ACC112 (cell line): ENCODE measurements around the gene PON3.
"Not testable (repeated sequence)": the region's sequence is repeated elsewhere in the genome, so short reads cannot be mapped to it uniquely, and the experiment has no call there.

Source experiments
- H2AFZ ChIP-seq: fragments of 200-600 bp; sonication (generic); one replicate; pipeline ENCODE4 v1.6.0; 2017; ENCODE audit warnings: antibody characterized with exemption, low read length; ENCODE audit not compliant: unreplicated experiment
- H3K27ac ChIP-seq: fragments of 200-600 bp; sonication (generic); 2 replicates; pipeline ENCODE4 v1.5.1; 2014; ENCODE audit warnings: low read depth, mild to moderate bottlenecking, antibody characterized with exemption, low read length, moderate library complexity
- H3K27me3 ChIP-seq: fragments of 200-600 bp; sonication (generic); 2 replicates; pipeline ENCODE4 v1.6.1; 2014; ENCODE audit warnings: mild to moderate bottlenecking, antibody characterized with exemption, low read length, moderate library complexity, mixed read lengths; ENCODE audit not compliant: insufficient read depth
- H3K36me3 ChIP-seq: fragments of 200-600 bp; sonication (generic); 2 replicates; pipeline ENCODE4 v1.6.1; 2016; ENCODE audit warnings: mild to moderate bottlenecking, antibody characterized with exemption, low read length, moderate library complexity, mixed read lengths; ENCODE audit not compliant: insufficient read depth
- H3K4me1 ChIP-seq: fragments of 200-600 bp; sonication (generic); one replicate; pipeline ENCODE4 v1.6.1; 2016; ENCODE audit warnings: low read length, mixed read lengths; ENCODE audit not compliant: insufficient read depth, unreplicated experiment, control insufficient read depth
- H3K4me3 ChIP-seq: fragments of 200-600 bp; sonication (generic); 2 replicates; pipeline ENCODE4 v1.5.1; 2014; ENCODE audit warnings: mild to moderate bottlenecking, low read depth, low read length
- H3K79me2 ChIP-seq: fragments of 200-600 bp; sonication (generic); one replicate; pipeline ENCODE4 v1.6.0; 2016; ENCODE audit warnings: low read length; ENCODE audit not compliant: control insufficient read depth, unreplicated experiment, insufficient read depth

Gene PON3

GRCh38 chr7:95389516-95389915 lies 6.7 kb downstream of the PON3 start:
- Histone ChIP-seq H3K79me2 (no peaks in the 10 kb centered on the region), H3K27me3 (no peaks in the 10 kb centered on the region), H2AFZ (no peak overlapping the region), H3K4me3 (no peak overlapping the region), H3K36me3 (no peaks in the 10 kb centered on the region), H3K27ac (no peak overlapping the region), H3K4me1 (no peaks in the 10 kb centered on the region)

GRCh38 chr7:95379457-95379856 lies 16.7 kb downstream of the PON3 start:
- H3K36me3 ChIP-seq, H3K79me2 ChIP-seq, H3K27ac ChIP-seq, H3K4me1 ChIP-seq, H3K4me3 ChIP-seq, H3K27me3 ChIP-seq, H2AFZ ChIP-seq: not testable (repeated sequence)

- Histone ChIP-seq H3K27me3 (0 out of 2 replicates have a peak, but pooled peaks cover 3% of the 10 kb centered on the region), H2AFZ (no peak overlapping the region)
Observed at GRCh38 chr7:95376632-95377400, 19.4 kb downstream of the PON3 start.

GRCh38 chr7:95375591-95376257 lies 20.5 kb downstream of the PON3 start:
- Histone ChIP-seq H3K27ac (no peak overlapping the region), H2AFZ (no peak overlapping the region), H3K4me3 (no peak overlapping the region), H3K27me3 (0 out of 2 replicates have a peak, but pooled peaks cover 3% of the 10 kb centered on the region), H3K36me3 (no peaks in the 10 kb centered on the region), H3K4me1 (no peaks in the 10 kb centered on the region), H3K79me2 (no peaks in the 10 kb centered on the region)

More at GRCh38 chr7:95376632-95377400, 19.4 kb downstream of the PON3 start:
- Histone ChIP-seq H3K36me3 (no peaks in the 10 kb centered on the region), H3K4me1 (no peaks in the 10 kb centered on the region), H3K79me2 (no peaks in the 10 kb centered on the region), H3K27ac (no peak overlapping the region), H3K4me3 (no peak overlapping the region)

- Histone ChIP-seq H3K27me3 (0 out of 2 replicates have a peak, but pooled peaks cover 3% of the 10 kb centered on the region), H3K4me1 (no peaks in the 10 kb centered on the region), H3K36me3 (no peaks in the 10 kb centered on the region), H3K4me3 (no peak overlapping the region), H2AFZ (no peak overlapping the region), H3K27ac (no peak overlapping the region), H3K79me2 (no peaks in the 10 kb centered on the region)
Observed at GRCh38 chr7:95373323-95373722, 22.9 kb downstream of the PON3 start.

DNA sequence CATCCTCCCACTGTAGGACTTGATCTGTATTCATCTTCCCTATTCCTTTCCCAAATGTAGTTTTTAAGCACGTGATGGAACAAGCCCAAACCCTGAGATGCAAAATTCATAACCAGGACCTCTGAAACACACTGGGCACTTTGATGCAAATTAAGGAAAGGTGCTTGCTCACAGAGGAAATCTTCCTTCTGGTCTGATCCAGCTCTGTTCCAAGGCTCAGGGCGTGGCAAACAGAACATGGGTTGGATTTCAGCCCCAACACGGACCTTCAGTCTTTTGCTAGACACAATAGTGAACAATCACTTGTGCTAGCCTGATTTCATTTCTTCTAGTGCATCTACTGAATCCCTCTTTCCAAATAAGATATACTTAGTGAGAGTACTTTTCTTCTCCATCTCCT lies 27.9 kb downstream of the PON3 start:
- Histone ChIP-seq H3K79me2 (no peaks in the 10 kb centered on the region), H3K4me1 (no peaks in the 10 kb centered on the region), H3K27ac (no peak overlapping the region), H3K27me3 (0 out of 2 replicates have a peak, but pooled peaks cover 5% of the 10 kb centered on the region), H3K36me3 (no peaks in the 10 kb centered on the region), H2AFZ (no peak overlapping the region), H3K4me3 (no peak overlapping the region)

DNA sequence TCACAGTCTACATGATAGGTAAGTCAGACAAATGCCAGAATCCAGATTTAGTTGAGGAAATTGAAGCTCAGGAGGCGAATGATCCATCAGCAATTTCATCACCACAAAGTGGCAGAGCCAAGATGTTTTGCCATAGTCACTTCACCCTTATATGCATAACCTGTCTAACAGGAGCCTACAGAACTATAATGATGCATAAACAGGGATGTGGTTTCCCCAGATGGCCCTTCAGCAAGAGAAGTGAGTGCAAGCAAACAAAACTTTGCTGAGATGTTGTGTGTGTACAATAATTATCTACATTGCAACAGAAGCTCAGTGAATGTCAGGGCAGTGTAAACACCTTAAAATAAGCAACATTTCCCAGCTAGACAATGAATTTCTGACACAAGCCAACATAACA lies 28.6 kb downstream of the PON3 start:
- Histone ChIP-seq H3K36me3 (no peaks in the 10 kb centered on the region), H2AFZ (no peak overlapping the region), H3K27me3 (0 out of 2 replicates have a peak, but pooled peaks cover 5% of the 10 kb centered on the region), H3K79me2 (no peaks in the 10 kb centered on the region), H3K4me3 (no peak overlapping the region), H3K4me1 (no peaks in the 10 kb centered on the region), H3K27ac (no peak overlapping the region)

GRCh38 chr7:95365151-95365550 lies 31.0 kb downstream of the PON3 start:
- H2AFZ ChIP-seq: no peak overlapping the region
- no peaks in the 10 kb centered on the region for H3K4me1 ChIP-seq
- no peaks in the 10 kb centered on the region for H3K36me3 ChIP-seq
- 0 out of 2 replicates have a peak, but pooled peaks cover 5% of the 10 kb centered on the region for H3K27me3 ChIP-seq
- no peaks in the 10 kb centered on the region for H3K79me2 ChIP-seq
- no peak overlapping the region for H3K27ac ChIP-seq
- H3K4me3 ChIP-seq: no peak overlapping the region

- Histone ChIP-seq H3K27ac (no peak overlapping the region), H3K4me1 (no peaks in the 10 kb centered on the region), H2AFZ (no peak overlapping the region), H3K27me3 (no peaks in the 10 kb centered on the region), H3K36me3 (no peaks in the 10 kb centered on the region), H3K4me3 (no peak overlapping the region), H3K79me2 (no peaks in the 10 kb centered on the region)
Observed at GRCh38 chr7:95357623-95358022, 38.6 kb downstream of the PON3 start.

DNA sequence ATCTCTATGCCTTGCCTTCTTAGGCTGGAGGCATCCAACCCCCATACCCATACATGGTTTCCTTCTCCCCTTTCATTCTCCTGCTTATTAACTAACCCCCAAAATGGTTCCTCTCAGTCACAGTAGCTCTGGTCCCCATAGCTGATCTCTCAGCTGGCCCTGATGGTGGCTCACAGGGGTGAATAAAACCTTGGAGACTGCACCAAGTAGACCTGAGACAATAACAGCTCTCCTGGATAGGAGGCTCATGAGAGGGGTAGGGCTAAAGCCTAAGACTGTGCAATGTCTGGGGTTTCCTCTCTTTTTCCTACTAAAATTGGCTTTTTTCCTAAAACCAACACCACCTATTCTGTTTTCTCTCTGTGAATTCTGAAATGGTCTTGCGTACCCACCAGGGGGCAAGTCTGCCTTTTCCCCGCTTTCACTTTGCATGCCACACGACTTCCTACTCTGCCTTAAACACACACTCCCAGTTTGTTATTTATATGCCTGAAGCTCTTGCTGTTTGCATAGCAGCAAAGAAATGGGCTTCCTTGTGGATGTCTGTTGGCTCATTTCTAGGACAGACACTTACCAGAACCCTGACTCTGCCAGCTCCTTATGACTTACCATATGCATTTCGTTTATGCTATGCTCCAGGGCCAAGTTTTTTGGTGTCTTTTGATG lies 53.4 kb downstream of the PON3 start:
- no peaks in the 10 kb centered on the region for H3K36me3 ChIP-seq
- no peaks in the 10 kb centered on the region for H3K79me2 ChIP-seq
- no peaks in the 10 kb centered on the region for H3K27me3 ChIP-seq
- no peaks in the 10 kb centered on the region for H3K4me1 ChIP-seq
- no peak overlapping the region for H3K4me3 ChIP-seq
- H3K27ac ChIP-seq: no peak overlapping the region
- no peak overlapping the region for H2AFZ ChIP-seq
